IMR-90 (cell line): Measurements from ENCODE around the gene ZNF524. TPM values are rescaled to one million over a fixed set of nuclear protein-coding genes. Genes with fewer than 3 reads are reported as not detected.

Experiments used
- ATAC-seq: fragments of 200-7000 bp; cut with Tn5 transposase; 2 replicates; pipeline ENCODE4 v1.9.1; 2020; ENCODE audit warnings: low read depth, mild to moderate bottlenecking, moderate library complexity
- BruUV-seq: library from RNA; stranded (reverse); fragments of 400-500 nt; replicated peaks from 2 replicates; lab custom pipeline; 2021; lab: Mats Ljungman, UMichigan
- CTCF ChIA-PET: fragments of 300-600 bp; formaldehyde crosslinking; extraction: SDS; loops from one replicate; lab custom pipeline; 2021; ENCODE audit warnings: antibody characterized with exemption; lab: Yijun Ruan, JAX
- POLR2A ChIA-PET: fragments of 300-600 bp; sonication (Branson Sonifier 250); formaldehyde crosslinking; loops from one replicate; lab custom pipeline; 2022; ENCODE audit warnings: antibody characterized with exemption; ENCODE audit not compliant: unreplicated experiment; lab: Charles Lee
- DNase-seq: peaks from one replicate; pipeline ENCODE4 v3.0.0; 2013
- H2AFZ ChIP-seq: replicated peaks from 2 replicates; pipeline ENCODE3; 2013; ENCODE audit warnings: low read length, mild to moderate bottlenecking; ENCODE audit not compliant: poor library complexity
- H2AK5ac ChIP-seq: 2 replicates; pipeline ENCODE4 v1.6.1; 2013; ENCODE audit warnings: low read depth, low read length, inconsistent platforms
- H2AK9ac ChIP-seq: replicated peaks from 2 replicates; pipeline ENCODE3; 2013; ENCODE audit warnings: mild to moderate bottlenecking, low read depth, low read length, moderate library complexity; ENCODE audit not compliant: poor library complexity
- H2BK120ac ChIP-seq: 2 replicates; pipeline ENCODE4 v1.6.1; 2013; ENCODE audit warnings: low read depth, low read length, inconsistent platforms
- H2BK15ac ChIP-seq: 3 replicates; pipeline ENCODE4 v1.6.1; 2013; ENCODE audit warnings: low read depth, low read length, inconsistent platforms
- H2BK20ac ChIP-seq: 2 replicates; pipeline ENCODE4 v1.6.1; 2013; ENCODE audit warnings: low read depth, mild to moderate bottlenecking, inconsistent platforms, low read length, moderate library complexity
- H2BK5ac ChIP-seq: 2 replicates; pipeline ENCODE4 v1.6.1; 2013; ENCODE audit warnings: mild to moderate bottlenecking, low read depth, low read length, inconsistent platforms; ENCODE audit not compliant: poor library complexity, severe bottlenecking
- H3K14ac ChIP-seq: replicated peaks from 2 replicates; pipeline ENCODE4 v1.6.1; 2013; ENCODE audit warnings: low read depth, low read length, inconsistent platforms
- H3K18ac ChIP-seq: 2 replicates; pipeline ENCODE4 v1.6.1; 2013; ENCODE audit warnings: low read depth, low read length, control low read depth
- H3K23ac ChIP-seq: 2 replicates; pipeline ENCODE4 v1.6.1; 2013; ENCODE audit warnings: low read depth, low read length, inconsistent platforms
- H3K27ac ChIP-seq: 2 replicates; pipeline ENCODE4 v1.5.1; 2013; ENCODE audit warnings: mild to moderate bottlenecking, control low read depth, low read length; ENCODE audit not compliant: insufficient read depth
- H3K27me3 ChIP-seq: 2 replicates; pipeline ENCODE4 v1.6.1; 2013; ENCODE audit warnings: low read length; ENCODE audit not compliant: control insufficient read depth, insufficient read depth
- H3K36me3 ChIP-seq: 2 replicates; pipeline ENCODE4 v1.6.1; 2013; ENCODE audit warnings: low read length, mixed read lengths; ENCODE audit not compliant: control insufficient read depth, insufficient read depth
- H3K4ac ChIP-seq: 2 replicates; pipeline ENCODE4 v1.6.1; 2013; ENCODE audit warnings: low read depth, low read length, inconsistent platforms
- H3K4me1 ChIP-seq: 2 replicates; pipeline ENCODE4 v1.6.1; 2013; ENCODE audit warnings: low read length, mixed read lengths; ENCODE audit not compliant: control insufficient read depth, insufficient read depth
- H3K4me2 ChIP-seq: 2 replicates; pipeline ENCODE4 v1.6.1; 2013; ENCODE audit warnings: low read depth, mild to moderate bottlenecking, control low read depth, low read length, moderate library complexity
- H3K4me3 ChIP-seq: 2 replicates; pipeline ENCODE4 v1.5.1; 2013; ENCODE audit warnings: low read depth, mild to moderate bottlenecking, control low read depth, low read length, moderate library complexity; ENCODE audit not compliant: insufficient read depth
- H3K56ac ChIP-seq: 2 replicates; pipeline ENCODE4 v1.6.1; 2013; ENCODE audit warnings: low read length, inconsistent platforms; ENCODE audit not compliant: insufficient read depth; ENCODE audit errors: extremely low read depth
- H3K79me1 ChIP-seq, 2 experiments: 2 replicates each; pipeline ENCODE4 v1.6.1; 2013; ENCODE audit warnings: low read length in 2 of 2, inconsistent platforms in 1 of 2, low read depth in 1 of 2
- H3K9ac ChIP-seq: 2 replicates; pipeline ENCODE4 v1.6.1; 2013; ENCODE audit warnings: low read depth, low read length, control low read depth
- H3K9me1 ChIP-seq: 2 replicates; pipeline ENCODE4 v1.6.1; 2013; ENCODE audit warnings: low read length, inconsistent platforms; ENCODE audit not compliant: insufficient read depth
- H3K9me3 ChIP-seq: 2 replicates; pipeline ENCODE4 v1.6.1; 2013; ENCODE audit warnings: low read length; ENCODE audit not compliant: control insufficient read depth, insufficient read depth
- H4K20me1 ChIP-seq: 2 replicates; pipeline ENCODE4 v1.6.1; 2013; ENCODE audit warnings: low read length, inconsistent platforms; ENCODE audit not compliant: insufficient read depth
- H4K5ac ChIP-seq: 2 replicates; pipeline ENCODE4 v1.6.1; 2013; ENCODE audit warnings: mild to moderate bottlenecking, low read depth, low read length, control low read depth
- H4K8ac ChIP-seq, 2 experiments: 2 replicates each; pipeline ENCODE4 v1.6.1; 2013; ENCODE audit warnings: low read depth in 2 of 2, low read length in 2 of 2, control low read depth in 1 of 2, inconsistent platforms in 1 of 2
- H4K91ac ChIP-seq: 2 replicates; pipeline ENCODE4 v1.6.1; 2013; ENCODE audit warnings: low read depth, low read length, inconsistent platforms; ENCODE audit not compliant: insufficient read depth
- BHLHE40 ChIP-seq: fragments of 150-350 bp; IDR thresholded peaks from 2 replicates; pipeline ENCODE4 v1.6.1; 2016; ENCODE audit warnings: mild to moderate bottlenecking, low read depth, low read length
- CEBPB ChIP-seq: IDR thresholded peaks from 2 replicates; pipeline ENCODE4 v1.6.1; 2012; ENCODE audit warnings: low read depth, low read length, improper control_type of control experiment
- CHD1 ChIP-seq: IDR thresholded peaks from 2 replicates; pipeline ENCODE4 v1.6.1; 2012; ENCODE audit warnings: low read depth, low read length, improper control_type of control experiment
- FOS ChIP-seq: fragments of 150-350 bp; IDR thresholded peaks from 2 replicates; pipeline ENCODE4 v1.6.1; 2016; ENCODE audit warnings: low read depth, low read length
- MXI1 ChIP-seq: IDR thresholded peaks from 2 replicates; pipeline ENCODE4 v1.6.1; 2012; ENCODE audit warnings: low read depth, mild to moderate bottlenecking, low read length, moderate library complexity, borderline replicate concordance
- NFE2L2 ChIP-seq: fragments of 150-350 bp; IDR thresholded peaks from 2 replicates; pipeline ENCODE4 v1.6.1; 2016; ENCODE audit warnings: low read depth, mild to moderate bottlenecking, low read length
- POLR2A ChIP-seq: IDR thresholded peaks from 2 replicates; pipeline ENCODE4 v1.6.1; 2012; ENCODE audit warnings: mild to moderate bottlenecking, low read depth, low read length
- RAD21 ChIP-seq: IDR thresholded peaks from 2 replicates; pipeline ENCODE4 v1.6.1; 2012; ENCODE audit warnings: low read length, improper control_type of control experiment
- RCOR1 ChIP-seq: IDR thresholded peaks from 2 replicates; pipeline ENCODE4 v1.6.1; 2012; ENCODE audit warnings: mild to moderate bottlenecking, low read length, improper control_type of control experiment; ENCODE audit not compliant: insufficient replicate concordance
- RFX5 ChIP-seq: IDR thresholded peaks from 2 replicates; pipeline ENCODE4 v1.8.0; 2012; ENCODE audit warnings: low read depth, mild to moderate bottlenecking, low read length, moderate library complexity
- SMC3 ChIP-seq: fragments of 150-350 bp; IDR thresholded peaks from 2 replicates; pipeline ENCODE4 v1.6.1; 2016; ENCODE audit warnings: low read depth, mild to moderate bottlenecking, antibody characterized with exemption, low read length, moderate library complexity
- WGBS, 2 experiments: methylation state at CpG; one replicate each; pipeline versions ENCODE4 v1.1.5 to v1.1.7; 2013; ENCODE audit warnings: missing lambda C conversion rate in 2 of 2; ENCODE audit not compliant: insufficient read length in 1 of 2; ENCODE audit errors: extremely low coverage in 2 of 2; 5-methylcytosine and 5-hydroxymethylcytosine counted together
- dilution Hi-C: fragments of 300-500 bp; cut with HindIII; formaldehyde crosslinking; loops from one replicate; pipeline ENCODE4 v1.14.3; 2018; ENCODE audit warnings: low sequenced_read_pairs; ENCODE audit not compliant: unreplicated experiment
- in situ Hi-C: fragments of 300-500 bp; cut with MboI; formaldehyde crosslinking; loops from 3 replicates; pipeline ENCODE4 v1.14.3; 2019; ENCODE audit warnings: low sequenced_read_pairs, inconsistent platforms, mixed read lengths
- intact Hi-C: fragments of 100-400 bp; cut with micrococcal nuclease; formaldehyde crosslinking; loops from 2 replicates; pipeline ENCODE4 v1.10.0; 2022
- polyA plus RNA-seq, 3 experiments: library from polyadenylated mRNA; depleted of rRNA; stranded (reverse); fragments of >200 nt; gene quantifications; 2 replicates each; pipeline ENCODE4 v1.2.3, GENCODE V29; 2012; ENCODE audit warnings: low replicate concordance in 1 of 3
- total RNA-seq: library from RNA; depleted of rRNA; stranded (reverse); fragments of >200 nt; gene quantifications from 2 replicates; pipeline ENCODE4 v1.2.3, GENCODE V29; 2012
- TF ChIP-seq, protein P1 (sequence below): fragments of 150-350 bp; IDR thresholded peaks from 2 replicates; pipeline ENCODE4 v1.6.1; 2016; ENCODE audit warnings: low read depth, mild to moderate bottlenecking, low read length, moderate library complexity, borderline replicate concordance

The ZNF524 gene
- total and polyA plus RNA-seq, 2 of the 4 experiments (the other 2 are of a cell fraction): 2.3 to 6.6 TPM

DNA sequence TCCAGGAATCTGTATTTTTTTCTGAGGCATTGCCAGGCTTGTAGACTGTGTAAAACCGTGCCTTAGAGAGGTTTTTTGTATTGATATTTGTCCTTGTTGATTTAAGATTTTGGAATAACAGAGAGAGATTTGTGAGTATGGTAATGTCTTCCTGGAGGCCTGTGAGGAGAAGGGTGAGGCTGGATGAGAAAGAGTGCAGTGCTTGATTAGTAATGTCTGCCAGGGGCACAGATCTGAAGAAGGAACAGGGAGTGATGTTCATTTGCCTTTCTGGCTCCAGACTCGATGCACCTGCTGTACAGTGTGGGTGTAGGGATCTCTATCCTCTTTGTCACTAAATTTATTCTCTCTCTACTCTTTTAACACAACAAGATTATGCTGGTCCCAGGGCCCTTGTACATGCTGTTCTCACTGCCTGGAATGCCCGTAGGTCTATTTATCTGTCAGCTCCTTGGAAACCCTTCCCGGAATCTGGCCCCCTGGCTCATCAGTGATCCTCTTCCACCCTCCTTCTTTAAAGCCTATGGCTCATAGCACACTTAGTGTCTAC is 5.0 kb upstream of the ZNF524 start:
- Histone ChIP-seq H3K18ac (no peak overlapping the region), H4K91ac (no peak overlapping the region), H4K8ac (no peak overlapping the region), H2AK9ac (no peak overlapping the region), H2BK5ac (no peak overlapping the region), H3K36me3 (peaks cover 42% of the 10 kb centered on the region), H3K9me1 (peaks cover 5% of the 10 kb centered on the region; the same call in 1 of the 2 replicates), H3K23ac (no peak overlapping the region), H3K4me1 (no peaks in the 10 kb centered on the region), H3K9me3 (no peaks in the 10 kb centered on the region), H3K56ac (no peak overlapping the region), H3K27me3 (no peaks in the 10 kb centered on the region), H2BK20ac (no peak overlapping the region), H2AK5ac (no peak overlapping the region), H4K20me1 (no peaks in the 10 kb centered on the region), H3K79me1 (peaks cover 7 to 19% of the 10 kb centered on the region in 2 experiments), H2BK15ac (no peak overlapping the region), H3K9ac (no peak overlapping the region), H3K4me3 (no peak overlapping the region), H3K4ac (no peak overlapping the region), H3K4me2 (no peak overlapping the region), H2BK120ac (no peak overlapping the region), H2AFZ (no peak overlapping the region), H3K27ac (no peak overlapping the region), H4K5ac (no peak overlapping the region), H3K14ac (no peak overlapping the region)
- BruUV-seq: no TSS peak
- 100% methylated on average over 3 of the region's 4 CpGs; no CpG with 5 or more reads in 1 of the 2 experiments for WGBS, 2 experiments
- DNase-seq: no peak
- in situ Hi-C loops (no loop called here), intact Hi-C loops (no loop called here), dilution Hi-C loops (no loop called here)
- ChIA-PET CTCF (no interaction called here), POLR2A (interaction anchor here (0.6 kb wide), 1 partner anchor 59 kb away, joined by 3 read pairs; no protein-coding TSS in a partner anchor)
- TF ChIP-seq FOS (no peak), MXI1 (no peak), BHLHE40 (no peak), CEBPB (no peak), NFE2L2 (no peak), SMC3 (no peak), RFX5 (no peak), POLR2A (no peak), RCOR1 (no peak), CHD1 (no peak), RAD21 (no peak)
- TF ChIP-seq, protein P1, sequence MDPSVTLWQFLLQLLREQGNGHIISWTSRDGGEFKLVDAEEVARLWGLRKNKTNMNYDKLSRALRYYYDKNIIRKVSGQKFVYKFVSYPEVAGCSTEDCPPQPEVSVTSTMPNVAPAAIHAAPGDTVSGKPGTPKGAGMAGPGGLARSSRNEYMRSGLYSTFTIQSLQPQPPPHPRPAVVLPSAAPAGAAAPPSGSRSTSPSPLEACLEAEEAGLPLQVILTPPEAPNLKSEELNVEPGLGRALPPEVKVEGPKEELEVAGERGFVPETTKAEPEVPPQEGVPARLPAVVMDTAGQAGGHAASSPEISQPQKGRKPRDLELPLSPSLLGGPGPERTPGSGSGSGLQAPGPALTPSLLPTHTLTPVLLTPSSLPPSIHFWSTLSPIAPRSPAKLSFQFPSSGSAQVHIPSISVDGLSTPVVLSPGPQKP: no peak
- ATAC-seq: no peak
